ENCODE results near the gene IL6.
"Not testable (repeated sequence)": the region's sequence is repeated elsewhere in the genome, so short reads cannot be mapped to it uniquely, and the experiment has no call there.

Gene IL6

GRCh38 chr7:22726907-22727713 is at the start of gene IL6:
Gene IL6 (plus strand): TSS chr7:22727200. CDS start chr7:22727263, 63 bp downstream.
- ATAC-seq: peak; percentile 27
- Mint-ChIP-seq H3K36me3 (no peaks in the 10 kb centered on the region), H3K4me3 (peak within 1 kb of the TSS; percentile 45), H3K4me1 (peaks cover 35% of the 10 kb centered on the region), H3K27ac (no peak within 1 kb of the TSS), H3K9me3 (no peaks in the 10 kb centered on the region)
- DNase-seq (ENCODE audit: low spot score in 2 of 2): no peak

- not testable (repeated sequence) for DNase-seq (ENCODE audit: low spot score in 2 of 2); H3K36me3 Mint-ChIP-seq; H3K9me3 Mint-ChIP-seq
- ATAC-seq: peak; percentile 81
- Mint-ChIP-seq H3K4me3 (peak overlapping the region; percentile 14), H3K4me1 (peaks cover 40% of the 10 kb centered on the region), H3K27ac (peak overlapping the region; percentile 51)
Measured at GRCh38 chr7:22677263-22677662, 49.7 kb upstream of the IL6 start.

GRCh38 chr7:22677680-22678079 is 49.3 kb upstream of the IL6 start:
- Mint-ChIP-seq H3K9me3 (peaks cover 4% of the 10 kb centered on the region), H3K4me3 (peak overlapping the region; percentile 14), H3K4me1 (peaks cover 36% of the 10 kb centered on the region), H3K36me3 (no peaks in the 10 kb centered on the region), H3K27ac (peak overlapping the region; percentile 51)
- no peak for DNase-seq (ENCODE audit: low spot score in 2 of 2)
- ATAC-seq: no peak

DNA sequence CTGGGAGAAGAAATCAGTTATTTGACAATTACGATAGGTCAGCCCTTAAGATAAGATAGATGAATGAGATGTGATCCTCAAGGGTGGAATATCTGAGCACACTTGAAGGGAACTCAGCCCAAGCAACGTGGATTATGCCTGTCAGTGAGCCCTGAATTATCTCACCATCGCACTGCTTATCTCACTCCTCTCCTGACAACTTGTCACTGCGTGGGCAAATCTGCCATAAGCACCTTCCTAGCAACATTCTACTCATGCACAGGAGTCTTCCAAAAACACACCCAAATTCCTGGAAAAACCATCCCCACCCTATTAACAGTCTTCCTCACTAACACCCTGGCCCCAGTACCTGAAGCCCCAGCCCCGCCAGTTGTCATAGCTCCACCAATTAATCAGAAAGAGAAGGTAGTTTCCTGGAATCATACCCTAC is 46.5 kb upstream of the IL6 start:
- Mint-ChIP-seq H3K27ac (no peak overlapping the region), H3K4me1 (peaks cover 34% of the 10 kb centered on the region), H3K9me3 (peaks cover 4% of the 10 kb centered on the region), H3K4me3 (no peak overlapping the region), H3K36me3 (no peaks in the 10 kb centered on the region)
- DNase-seq (ENCODE audit: low spot score in 2 of 2): no peak
- no peak for ATAC-seq

GRCh38 chr7:22681312-22681711 is 45.7 kb upstream of the IL6 start:
- no peaks in the 10 kb centered on the region for H3K36me3 Mint-ChIP-seq
- no peak overlapping the region for H3K27ac Mint-ChIP-seq
- DNase-seq (ENCODE audit: low spot score in 2 of 2) (no peak), ATAC-seq (no peak)
- H3K4me1 Mint-ChIP-seq: peaks cover 28% of the 10 kb centered on the region
- H3K4me3 Mint-ChIP-seq: no peak overlapping the region
- peaks cover 4% of the 10 kb centered on the region for H3K9me3 Mint-ChIP-seq

DNA sequence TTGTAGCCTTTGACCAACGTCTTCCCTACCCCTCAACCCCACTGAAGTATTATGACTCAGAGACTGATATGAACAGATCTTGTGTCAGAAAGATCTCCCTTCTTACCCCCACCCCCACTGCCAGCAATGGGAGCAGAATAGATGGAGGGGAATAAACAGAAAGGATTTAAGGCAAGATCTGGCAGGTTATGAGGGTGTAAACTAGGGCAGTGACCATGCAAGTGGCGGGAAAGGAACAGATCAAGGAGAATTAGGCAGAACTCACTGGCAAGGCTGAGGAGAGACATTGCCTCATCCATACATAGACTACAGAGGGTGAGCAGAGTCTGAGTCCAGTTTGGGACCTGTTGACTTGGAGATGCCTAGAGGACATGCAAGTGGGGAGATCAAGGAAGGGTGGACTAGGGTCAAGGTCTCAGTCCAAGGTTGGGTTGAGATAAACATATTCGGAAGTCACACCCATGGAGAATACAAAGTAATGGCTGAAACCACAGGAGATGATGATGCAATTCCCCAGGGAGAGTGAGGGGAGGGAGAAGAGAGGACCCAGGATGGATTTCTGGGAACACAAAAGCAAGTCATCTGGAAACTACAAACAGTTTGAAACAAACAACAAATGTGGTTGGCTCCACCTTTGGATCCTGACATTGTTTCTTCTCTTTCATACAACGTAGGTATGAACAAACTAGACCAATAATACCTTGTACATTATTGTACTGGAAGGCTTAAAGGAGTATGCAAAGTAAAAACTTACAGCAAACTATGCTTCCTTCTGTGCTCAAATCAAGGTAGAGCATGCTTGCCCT is 44.9 kb upstream of the IL6 start:
- Mint-ChIP-seq H3K27ac (no peak overlapping the region), H3K4me3 (no peak overlapping the region), H3K4me1 (peaks cover 21% of the 10 kb centered on the region), H3K9me3 (peaks cover 4% of the 10 kb centered on the region), H3K36me3 (no peaks in the 10 kb centered on the region)
- DNase-seq (ENCODE audit: low spot score in 2 of 2) (no peak), ATAC-seq (no peak)

DNA sequence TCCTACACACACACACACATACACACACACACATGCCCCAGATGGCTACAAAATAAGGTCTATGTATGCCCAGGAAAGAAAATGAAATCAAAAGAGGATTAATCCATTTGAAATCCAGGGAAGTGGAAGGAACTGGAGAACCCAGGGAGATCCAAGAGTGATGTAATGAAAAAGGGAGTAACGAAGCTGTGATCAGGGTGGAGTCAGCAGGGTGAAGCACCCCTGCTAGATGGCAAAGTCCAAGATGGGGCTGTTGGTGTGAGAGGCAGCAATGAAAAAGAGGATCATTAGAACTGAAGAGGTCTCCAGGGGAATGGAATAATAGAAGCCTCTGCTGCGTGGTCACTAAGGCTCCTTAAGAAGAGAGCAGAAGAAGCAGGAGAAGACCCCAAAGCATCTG is 43.6 kb upstream of the IL6 start:
- Mint-ChIP-seq H3K4me1 (peaks cover 10% of the 10 kb centered on the region), H3K4me3 (no peak overlapping the region), H3K9me3 (peaks cover 4% of the 10 kb centered on the region), H3K27ac (no peak overlapping the region), H3K36me3 (no peaks in the 10 kb centered on the region)
- no peak for DNase-seq (ENCODE audit: low spot score in 2 of 2)
- ATAC-seq: no peak

DNA sequence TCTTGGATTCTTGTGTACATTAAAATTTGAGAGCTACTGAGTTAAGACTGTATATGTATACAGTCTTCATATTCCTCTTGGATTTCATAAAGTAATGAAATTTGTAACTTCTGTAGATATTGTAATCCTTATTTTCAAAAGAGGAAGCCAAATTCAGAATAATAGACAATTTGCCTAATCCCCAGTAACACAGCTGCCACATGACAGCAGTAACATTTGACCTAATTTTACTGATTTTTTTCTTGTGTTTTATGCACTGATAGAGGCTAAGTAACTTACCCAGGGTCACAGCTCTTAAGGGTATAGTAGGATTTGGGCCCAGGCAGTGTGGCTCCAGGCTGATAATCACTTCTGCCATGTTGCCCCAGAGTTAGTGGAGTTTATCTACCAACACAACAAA is 40.4 kb upstream of the IL6 start:
- Mint-ChIP-seq H3K36me3 (no peaks in the 10 kb centered on the region), H3K27ac (no peak overlapping the region), H3K9me3 (peaks cover 4% of the 10 kb centered on the region), H3K4me1 (no peaks in the 10 kb centered on the region), H3K4me3 (no peak overlapping the region)
- DNase-seq (ENCODE audit: low spot score in 2 of 2) (no peak), ATAC-seq (no peak)

DNA sequence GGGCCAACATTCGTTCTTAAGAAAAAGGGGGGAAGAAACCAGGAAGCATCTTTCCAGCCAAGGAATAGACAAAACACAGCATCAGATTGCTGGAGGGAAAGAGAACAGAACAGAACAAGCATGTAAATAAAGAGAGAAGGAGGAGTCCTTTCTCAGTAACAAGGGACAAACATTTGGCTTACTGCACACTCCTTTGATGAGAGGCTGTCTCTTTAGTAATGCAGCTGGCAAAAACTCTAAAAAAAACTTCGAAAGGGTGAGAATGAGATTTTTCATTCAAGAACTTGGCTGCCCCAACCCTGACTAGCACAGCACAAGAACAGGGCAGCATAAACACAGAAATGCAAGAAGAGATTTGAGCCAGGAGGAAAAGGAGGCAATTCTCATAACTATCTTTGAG is 38.9 kb upstream of the IL6 start:
- Mint-ChIP-seq H3K36me3 (no peaks in the 10 kb centered on the region), H3K4me1 (no peaks in the 10 kb centered on the region), H3K9me3 (no peaks in the 10 kb centered on the region), H3K27ac (no peak overlapping the region), H3K4me3 (no peak overlapping the region)
- no peak for DNase-seq (ENCODE audit: low spot score in 2 of 2)
- no peak for ATAC-seq

- not testable (repeated sequence) for H3K4me3 Mint-ChIP-seq; ATAC-seq; H3K9me3 Mint-ChIP-seq; H3K36me3 Mint-ChIP-seq; DNase-seq (ENCODE audit: low spot score in 2 of 2); H3K27ac Mint-ChIP-seq; H3K4me1 Mint-ChIP-seq
Measured at GRCh38 chr7:22688934-22689333, 38.1 kb upstream of the IL6 start.

- Mint-ChIP-seq H3K27ac (no peak overlapping the region), H3K36me3 (no peaks in the 10 kb centered on the region), H3K4me1 (peaks cover 32% of the 10 kb centered on the region), H3K4me3 (no peak overlapping the region), H3K9me3 (peaks cover 7% of the 10 kb centered on the region)
- ATAC-seq (peak; percentile 29), DNase-seq (ENCODE audit: low spot score in 2 of 2) (no peak)
Measured at GRCh38 chr7:22694597-22695207, 32.3 kb upstream of the IL6 start.

- H3K9me3 Mint-ChIP-seq: peaks cover 7% of the 10 kb centered on the region
- no peak for ATAC-seq
- no peaks in the 10 kb centered on the region for H3K36me3 Mint-ChIP-seq
- peaks cover 32% of the 10 kb centered on the region for H3K4me1 Mint-ChIP-seq
- no peak overlapping the region for H3K4me3 Mint-ChIP-seq
- H3K27ac Mint-ChIP-seq: no peak overlapping the region
- no peak for DNase-seq (ENCODE audit: low spot score in 2 of 2)
Measured at GRCh38 chr7:22695476-22696132, 31.4 kb upstream of the IL6 start.

- DNase-seq (ENCODE audit: low spot score in 2 of 2): no peak
- Mint-ChIP-seq H3K4me1 (peaks cover 32% of the 10 kb centered on the region), H3K4me3 (no peak overlapping the region), H3K36me3 (no peaks in the 10 kb centered on the region), H3K27ac (no peak overlapping the region), H3K9me3 (peaks cover 7% of the 10 kb centered on the region)
- no peak for ATAC-seq
Measured at GRCh38 chr7:22696541-22697228, 30.3 kb upstream of the IL6 start.

DNA sequence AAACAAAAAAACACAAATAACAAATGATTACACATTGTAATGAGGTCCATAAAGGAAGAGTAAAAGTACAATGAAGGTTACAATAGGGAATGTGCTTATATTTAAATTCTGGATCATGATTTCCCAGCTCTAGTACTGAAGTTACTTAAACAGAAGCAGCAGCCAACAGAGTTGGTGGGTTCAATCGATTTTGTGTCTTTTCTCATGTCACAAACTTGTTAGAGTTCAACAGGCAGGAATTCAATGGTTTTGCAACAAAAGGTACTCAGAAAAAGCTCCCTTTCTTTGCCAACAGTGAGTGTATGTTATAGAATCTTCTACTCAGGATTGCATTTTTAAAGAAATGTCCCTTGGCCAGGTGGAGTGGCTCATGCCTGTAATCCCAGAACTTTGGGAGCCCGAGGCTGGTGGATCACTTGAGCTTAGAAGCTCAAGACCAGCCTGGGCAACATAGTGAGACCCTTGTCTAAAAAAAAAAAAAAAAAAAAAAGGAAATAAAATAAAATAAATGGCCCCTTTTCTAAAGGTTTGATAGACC is 29.6 kb upstream of the IL6 start:
- no peak for DNase-seq (ENCODE audit: low spot score in 2 of 2)
- peaks cover 32% of the 10 kb centered on the region for H3K4me1 Mint-ChIP-seq
- ATAC-seq: no peak
- no peak overlapping the region for H3K4me3 Mint-ChIP-seq
- H3K36me3 Mint-ChIP-seq: no peaks in the 10 kb centered on the region
- peaks cover 7% of the 10 kb centered on the region for H3K9me3 Mint-ChIP-seq
- H3K27ac Mint-ChIP-seq: no peak overlapping the region

All from stimulated activated effector memory CD8-positive, alpha-beta T cell treated with anti-CD3 and anti-CD28 coated beads, Interleukin-12 subunit alpha, Interleukin-12 subunit beta, amount 100 ng/mL, for 72 hours (primary cell).